ENCODE results near the gene CCDC136.

DNA sequence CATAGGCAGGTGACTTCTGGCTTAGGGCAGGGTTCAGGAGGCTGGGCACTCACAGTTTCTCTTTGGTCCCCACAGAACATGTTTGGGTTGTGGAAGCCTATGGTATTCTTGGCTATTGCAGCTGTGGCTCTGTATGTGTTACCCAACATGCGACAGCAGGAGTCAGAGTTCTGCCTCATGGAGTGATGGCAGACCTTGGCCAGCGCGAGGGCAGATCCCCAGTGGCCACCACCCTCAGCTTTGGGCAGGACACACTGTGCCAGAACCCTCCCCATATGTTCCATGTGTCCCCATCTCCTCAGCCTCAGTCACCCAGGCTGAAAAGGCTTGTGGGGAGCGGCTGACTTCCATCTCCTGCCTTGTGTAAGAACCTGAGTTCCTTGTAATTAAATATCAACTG lies 30.0 kb downstream of the CCDC136 start:
- TF ChIP-seq, protein P1, sequence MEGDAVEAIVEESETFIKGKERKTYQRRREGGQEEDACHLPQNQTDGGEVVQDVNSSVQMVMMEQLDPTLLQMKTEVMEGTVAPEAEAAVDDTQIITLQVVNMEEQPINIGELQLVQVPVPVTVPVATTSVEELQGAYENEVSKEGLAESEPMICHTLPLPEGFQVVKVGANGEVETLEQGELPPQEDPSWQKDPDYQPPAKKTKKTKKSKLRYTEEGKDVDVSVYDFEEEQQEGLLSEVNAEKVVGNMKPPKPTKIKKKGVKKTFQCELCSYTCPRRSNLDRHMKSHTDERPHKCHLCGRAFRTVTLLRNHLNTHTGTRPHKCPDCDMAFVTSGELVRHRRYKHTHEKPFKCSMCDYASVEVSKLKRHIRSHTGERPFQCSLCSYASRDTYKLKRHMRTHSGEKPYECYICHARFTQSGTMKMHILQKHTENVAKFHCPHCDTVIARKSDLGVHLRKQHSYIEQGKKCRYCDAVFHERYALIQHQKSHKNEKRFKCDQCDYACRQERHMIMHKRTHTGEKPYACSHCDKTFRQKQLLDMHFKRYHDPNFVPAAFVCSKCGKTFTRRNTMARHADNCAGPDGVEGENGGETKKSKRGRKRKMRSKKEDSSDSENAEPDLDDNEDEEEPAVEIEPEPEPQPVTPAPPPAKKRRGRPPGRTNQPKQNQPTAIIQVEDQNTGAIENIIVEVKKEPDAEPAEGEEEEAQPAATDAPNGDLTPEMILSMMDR (IDR thresholded peaks at IDR 0.05) = no peak
- TF ChIP-seq POLR2A (IDR thresholded peaks at IDR 0.05) = no peak

All from testis (tissue), 2 donors.